WTC11 (cell line): ENCODE results near the gene PLCD4. TPM values are rescaled to one million over a fixed set of nuclear protein-coding genes. Genes with fewer than 3 reads are reported as not detected.

Experiments
- ATAC-seq: fragments of 200-7000 bp; cut with Tn5 transposase; 2 replicates; pipeline ENCODE4 v1.10.0; 2021; ENCODE audit warnings: mild to moderate bottlenecking, moderate library complexity
- CTCF ChIA-PET: fragments of 300-600 bp; sonication (Branson Sonifier 250); formaldehyde crosslinking; loops from one replicate; lab custom pipeline; 2021; ENCODE audit warnings: antibody characterized with exemption; lab: Charles Lee
- POLR2A ChIA-PET: fragments of 350-600 bp; sonication (Branson Sonifier 250); formaldehyde crosslinking; loops from one replicate; lab custom pipeline; 2021; ENCODE audit warnings: antibody characterized with exemption; lab: Charles Lee
- DNase-seq: peaks from one replicate; pipeline ENCODE4 v3.0.0; 2021; ENCODE audit warnings: low spot score
- H3K27ac Mint-ChIP-seq: 2 replicates; pipeline ENCODE4 v1.8.0; 2021; ENCODE audit warnings: mixed read lengths
- H3K27me3 Mint-ChIP-seq: 2 replicates; pipeline ENCODE4 v1.8.0; 2021; ENCODE audit warnings: low read depth, mild to moderate bottlenecking, moderate library complexity, mixed read lengths
- H3K36me3 Mint-ChIP-seq: 2 replicates; pipeline ENCODE4 v1.8.0; 2021; ENCODE audit warnings: mixed read lengths
- H3K4me1 Mint-ChIP-seq: 2 replicates; pipeline ENCODE4 v1.8.0; 2022; ENCODE audit warnings: mixed read lengths
- H3K4me3 Mint-ChIP-seq: 2 replicates; pipeline ENCODE4 v1.8.0; 2021; ENCODE audit warnings: mild to moderate bottlenecking, moderate library complexity, mixed read lengths
- H3K9me3 Mint-ChIP-seq: 2 replicates; pipeline ENCODE4 v1.8.0; 2021; ENCODE audit warnings: mixed read lengths
- CBFB ChIP-seq: sonication (generic); formaldehyde crosslinking; IDR thresholded peaks from 2 replicates; pipeline ENCODE4 v1.8.1; 2022; ENCODE audit warnings: mild to moderate bottlenecking, low read depth, missing genetic modification reagents
- EMX1 ChIP-seq: fragments of 250-450 bp; sonication (Bioruptor Pico); IDR thresholded peaks from 2 replicates; pipeline ENCODE4 v1.8.0; 2021; ENCODE audit warnings: mild to moderate bottlenecking
- GTF2I ChIP-seq: fragments of 250-450 bp; sonication (Bioruptor Pico); conservative IDR thresholded peaks from 2 replicates; pipeline ENCODE4 v1.4.0; 2021; ENCODE audit warnings: mild to moderate bottlenecking
- HMGA2 ChIP-seq: fragments of 250-450 bp; sonication (Bioruptor Pico); IDR thresholded peaks from 2 replicates; pipeline ENCODE4 v1.4.0; 2021; ENCODE audit warnings: mild to moderate bottlenecking, moderate library complexity
- MXD4 ChIP-seq: fragments of 250-450 bp; sonication (Bioruptor Pico); IDR thresholded peaks from 2 replicates; pipeline ENCODE4 v1.8.0; 2021; ENCODE audit warnings: mild to moderate bottlenecking, moderate library complexity, borderline replicate concordance
- NFATC4 ChIP-seq: fragments of 250-450 bp; sonication (Bioruptor Pico); IDR thresholded peaks from 2 replicates; pipeline ENCODE4 v1.9.0; 2021; ENCODE audit warnings: mild to moderate bottlenecking
- NFYB ChIP-seq: sonication (generic); formaldehyde crosslinking; conservative IDR thresholded peaks from 2 replicates; pipeline ENCODE4 v1.8.0; 2022; ENCODE audit warnings: low read depth, missing genetic modification reagents
- SMAD4 ChIP-seq: sonication (generic); formaldehyde crosslinking; IDR thresholded peaks from 2 replicates; pipeline ENCODE4 v1.8.0; 2022; ENCODE audit warnings: mild to moderate bottlenecking, missing genetic modification reagents
- TEAD4 ChIP-seq: sonication (generic); formaldehyde crosslinking; IDR thresholded peaks from 2 replicates; pipeline ENCODE4 v1.8.0; 2022; ENCODE audit warnings: mild to moderate bottlenecking, missing genetic modification reagents
- ZNF121 ChIP-seq: sonication (generic); formaldehyde crosslinking; IDR thresholded peaks from 2 replicates; pipeline ENCODE4 v1.8.0; 2023; ENCODE audit warnings: missing genetic modification reagents
- ZNF232 ChIP-seq: sonication (generic); formaldehyde crosslinking; IDR thresholded peaks from 2 replicates; pipeline ENCODE4 v1.8.0; 2022; ENCODE audit warnings: mild to moderate bottlenecking, missing genetic modification reagents
- ZNF671 ChIP-seq: fragments of 250-450 bp; sonication (Bioruptor Pico); IDR thresholded peaks from 2 replicates; pipeline ENCODE4 v1.8.0; 2021; ENCODE audit warnings: mild to moderate bottlenecking
- total RNA-seq: library from RNA; stranded (reverse); gene quantifications from 3 replicates; pipeline ENCODE4 v1.2.3, GENCODE V29; 2021
- TF ChIP-seq, protein P1 (sequence below): sonication (generic); formaldehyde crosslinking; IDR thresholded peaks from 2 replicates; pipeline ENCODE4 v1.8.0; 2023; ENCODE audit warnings: missing genetic modification reagents
- TF ChIP-seq, protein P2 (sequence below): sonication (generic); formaldehyde crosslinking; IDR thresholded peaks from 2 replicates; pipeline ENCODE4 v1.8.0; 2022; ENCODE audit warnings: missing genetic modification reagents
- TF ChIP-seq, protein P3 (sequence below): sonication (generic); formaldehyde crosslinking; IDR thresholded peaks from 2 replicates; pipeline ENCODE4 v1.8.0; 2022; ENCODE audit warnings: mild to moderate bottlenecking, missing genetic modification reagents
- TF ChIP-seq, protein P4 (sequence below): fragments of 250-450 bp; sonication (Bioruptor Pico); IDR thresholded peaks from 2 replicates; pipeline ENCODE4 v2.1.2; 2022; ENCODE audit warnings: mild to moderate bottlenecking, moderate library complexity
- TF ChIP-seq, protein P5 (sequence below): sonication (generic); formaldehyde crosslinking; conservative IDR thresholded peaks from 2 replicates; pipeline ENCODE4 v1.8.1; 2023; ENCODE audit warnings: mild to moderate bottlenecking, low read depth, missing genetic modification reagents, moderate library complexity
- TF ChIP-seq, protein P6 (sequence below): sonication (generic); formaldehyde crosslinking; conservative IDR thresholded peaks from 2 replicates; pipeline ENCODE4 v1.8.1; 2022; ENCODE audit warnings: mild to moderate bottlenecking, missing genetic modification reagents
- TF ChIP-seq, protein P7 (sequence below): sonication (generic); formaldehyde crosslinking; IDR thresholded peaks from 2 replicates; pipeline ENCODE4 v1.8.1; 2023; ENCODE audit warnings: mild to moderate bottlenecking, missing genetic modification reagents, moderate library complexity

PLCD4 gene
- total RNA-seq, 1 experiment from 2014 or later = 0.28 TPM

DNA sequence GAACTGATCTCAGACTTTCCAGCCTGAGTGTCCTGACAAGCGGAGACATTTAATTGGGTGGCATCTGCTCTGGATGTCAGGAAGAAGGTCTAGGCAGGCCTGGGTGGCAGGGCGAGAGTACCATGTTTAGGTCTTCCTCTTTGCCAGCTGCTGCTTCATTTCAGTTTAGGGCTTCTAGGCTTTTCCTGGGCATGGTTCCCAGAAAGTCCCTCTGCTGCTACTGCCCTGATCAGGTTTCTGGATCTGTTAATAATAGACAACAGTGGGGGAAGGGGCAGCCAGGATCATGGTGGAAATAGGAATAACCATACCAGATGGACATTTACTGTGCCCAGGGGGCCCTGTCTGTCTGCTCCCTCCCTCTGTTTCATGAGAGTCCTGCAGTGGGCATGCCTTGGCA lies 2.3 kb upstream of the PLCD4 start:
- ChIA-PET POLR2A (interaction anchor here (0.9 kb wide), 1 partner anchor 370 kb away, joined by 3 read pairs; no protein-coding TSS in a partner anchor), CTCF (no interaction called here)
- no peaks in the 10 kb centered on the region for H3K27me3 Mint-ChIP-seq
- ATAC-seq (no peak), DNase-seq (no peak)
- no peak overlapping the region for H3K27ac Mint-ChIP-seq
- H3K36me3 Mint-ChIP-seq = no peaks in the 10 kb centered on the region
- H3K9me3 Mint-ChIP-seq = no peaks in the 10 kb centered on the region
- TF ChIP-seq HMGA2 = no peak
- TF ChIP-seq GTF2I = no peak
- TF ChIP-seq, protein P1, sequence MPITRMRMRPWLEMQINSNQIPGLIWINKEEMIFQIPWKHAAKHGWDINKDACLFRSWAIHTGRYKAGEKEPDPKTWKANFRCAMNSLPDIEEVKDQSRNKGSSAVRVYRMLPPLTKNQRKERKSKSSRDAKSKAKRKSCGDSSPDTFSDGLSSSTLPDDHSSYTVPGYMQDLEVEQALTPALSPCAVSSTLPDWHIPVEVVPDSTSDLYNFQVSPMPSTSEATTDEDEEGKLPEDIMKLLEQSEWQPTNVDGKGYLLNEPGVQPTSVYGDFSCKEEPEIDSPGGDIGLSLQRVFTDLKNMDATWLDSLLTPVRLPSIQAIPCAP = no peak
- no peak for TF ChIP-seq ZNF232 (CRISPR knock-in tag)
- TF ChIP-seq, protein P2, sequence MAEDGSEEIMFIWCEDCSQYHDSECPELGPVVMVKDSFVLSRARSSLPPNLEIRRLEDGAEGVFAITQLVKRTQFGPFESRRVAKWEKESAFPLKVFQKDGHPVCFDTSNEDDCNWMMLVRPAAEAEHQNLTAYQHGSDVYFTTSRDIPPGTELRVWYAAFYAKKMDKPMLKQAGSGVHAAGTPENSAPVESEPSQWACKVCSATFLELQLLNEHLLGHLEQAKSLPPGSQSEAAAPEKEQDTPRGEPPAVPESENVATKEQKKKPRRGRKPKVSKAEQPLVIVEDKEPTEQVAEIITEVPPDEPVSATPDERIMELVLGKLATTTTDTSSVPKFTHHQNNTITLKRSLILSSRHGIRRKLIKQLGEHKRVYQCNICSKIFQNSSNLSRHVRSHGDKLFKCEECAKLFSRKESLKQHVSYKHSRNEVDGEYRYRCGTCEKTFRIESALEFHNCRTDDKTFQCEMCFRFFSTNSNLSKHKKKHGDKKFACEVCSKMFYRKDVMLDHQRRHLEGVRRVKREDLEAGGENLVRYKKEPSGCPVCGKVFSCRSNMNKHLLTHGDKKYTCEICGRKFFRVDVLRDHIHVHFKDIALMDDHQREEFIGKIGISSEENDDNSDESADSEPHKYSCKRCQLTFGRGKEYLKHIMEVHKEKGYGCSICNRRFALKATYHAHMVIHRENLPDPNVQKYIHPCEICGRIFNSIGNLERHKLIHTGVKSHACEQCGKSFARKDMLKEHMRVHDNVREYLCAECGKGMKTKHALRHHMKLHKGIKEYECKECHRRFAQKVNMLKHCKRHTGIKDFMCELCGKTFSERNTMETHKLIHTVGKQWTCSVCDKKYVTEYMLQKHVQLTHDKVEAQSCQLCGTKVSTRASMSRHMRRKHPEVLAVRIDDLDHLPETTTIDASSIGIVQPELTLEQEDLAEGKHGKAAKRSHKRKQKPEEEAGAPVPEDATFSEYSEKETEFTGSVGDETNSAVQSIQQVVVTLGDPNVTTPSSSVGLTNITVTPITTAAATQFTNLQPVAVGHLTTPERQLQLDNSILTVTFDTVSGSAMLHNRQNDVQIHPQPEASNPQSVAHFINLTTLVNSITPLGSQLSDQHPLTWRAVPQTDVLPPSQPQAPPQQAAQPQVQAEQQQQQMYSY (CRISPR knock-in tag) = no peak
- no peak for TF ChIP-seq ZNF671 (CRISPR knock-in tag)
- no peak for TF ChIP-seq ZNF121
- no peak for TF ChIP-seq TEAD4
- TF ChIP-seq EMX1 (CRISPR knock-in tag) = no peak
- TF ChIP-seq, protein P3, sequence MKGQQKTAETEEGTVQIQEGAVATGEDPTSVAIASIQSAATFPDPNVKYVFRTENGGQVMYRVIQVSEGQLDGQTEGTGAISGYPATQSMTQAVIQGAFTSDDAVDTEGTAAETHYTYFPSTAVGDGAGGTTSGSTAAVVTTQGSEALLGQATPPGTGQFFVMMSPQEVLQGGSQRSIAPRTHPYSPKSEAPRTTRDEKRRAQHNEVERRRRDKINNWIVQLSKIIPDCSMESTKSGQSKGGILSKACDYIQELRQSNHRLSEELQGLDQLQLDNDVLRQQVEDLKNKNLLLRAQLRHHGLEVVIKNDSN (CRISPR knock-in tag) = no peak
- no peak for TF ChIP-seq NFYB
- TF ChIP-seq, protein P4, sequence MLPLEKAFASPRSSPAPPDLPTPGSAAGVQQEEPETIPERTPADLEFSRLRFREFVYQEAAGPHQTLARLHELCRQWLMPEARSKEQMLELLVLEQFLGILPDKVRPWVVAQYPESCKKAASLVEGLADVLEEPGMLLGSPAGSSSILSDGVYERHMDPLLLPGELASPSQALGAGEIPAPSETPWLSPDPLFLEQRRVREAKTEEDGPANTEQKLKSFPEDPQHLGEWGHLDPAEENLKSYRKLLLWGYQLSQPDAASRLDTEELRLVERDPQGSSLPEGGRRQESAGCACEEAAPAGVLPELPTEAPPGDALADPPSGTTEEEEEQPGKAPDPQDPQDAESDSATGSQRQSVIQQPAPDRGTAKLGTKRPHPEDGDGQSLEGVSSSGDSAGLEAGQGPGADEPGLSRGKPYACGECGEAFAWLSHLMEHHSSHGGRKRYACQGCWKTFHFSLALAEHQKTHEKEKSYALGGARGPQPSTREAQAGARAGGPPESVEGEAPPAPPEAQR (CRISPR knock-in tag) = no peak
- no peak for TF ChIP-seq MXD4 (CRISPR knock-in tag)
- TF ChIP-seq, protein P5, sequence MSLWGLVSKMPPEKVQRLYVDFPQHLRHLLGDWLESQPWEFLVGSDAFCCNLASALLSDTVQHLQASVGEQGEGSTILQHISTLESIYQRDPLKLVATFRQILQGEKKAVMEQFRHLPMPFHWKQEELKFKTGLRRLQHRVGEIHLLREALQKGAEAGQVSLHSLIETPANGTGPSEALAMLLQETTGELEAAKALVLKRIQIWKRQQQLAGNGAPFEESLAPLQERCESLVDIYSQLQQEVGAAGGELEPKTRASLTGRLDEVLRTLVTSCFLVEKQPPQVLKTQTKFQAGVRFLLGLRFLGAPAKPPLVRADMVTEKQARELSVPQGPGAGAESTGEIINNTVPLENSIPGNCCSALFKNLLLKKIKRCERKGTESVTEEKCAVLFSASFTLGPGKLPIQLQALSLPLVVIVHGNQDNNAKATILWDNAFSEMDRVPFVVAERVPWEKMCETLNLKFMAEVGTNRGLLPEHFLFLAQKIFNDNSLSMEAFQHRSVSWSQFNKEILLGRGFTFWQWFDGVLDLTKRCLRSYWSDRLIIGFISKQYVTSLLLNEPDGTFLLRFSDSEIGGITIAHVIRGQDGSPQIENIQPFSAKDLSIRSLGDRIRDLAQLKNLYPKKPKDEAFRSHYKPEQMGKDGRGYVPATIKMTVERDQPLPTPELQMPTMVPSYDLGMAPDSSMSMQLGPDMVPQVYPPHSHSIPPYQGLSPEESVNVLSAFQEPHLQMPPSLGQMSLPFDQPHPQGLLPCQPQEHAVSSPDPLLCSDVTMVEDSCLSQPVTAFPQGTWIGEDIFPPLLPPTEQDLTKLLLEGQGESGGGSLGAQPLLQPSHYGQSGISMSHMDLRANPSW (CRISPR knock-in tag) = no peak
- TF ChIP-seq, protein P6, sequence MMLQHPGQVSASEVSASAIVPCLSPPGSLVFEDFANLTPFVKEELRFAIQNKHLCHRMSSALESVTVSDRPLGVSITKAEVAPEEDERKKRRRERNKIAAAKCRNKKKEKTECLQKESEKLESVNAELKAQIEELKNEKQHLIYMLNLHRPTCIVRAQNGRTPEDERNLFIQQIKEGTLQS = no peak
- TF ChIP-seq, protein P7, sequence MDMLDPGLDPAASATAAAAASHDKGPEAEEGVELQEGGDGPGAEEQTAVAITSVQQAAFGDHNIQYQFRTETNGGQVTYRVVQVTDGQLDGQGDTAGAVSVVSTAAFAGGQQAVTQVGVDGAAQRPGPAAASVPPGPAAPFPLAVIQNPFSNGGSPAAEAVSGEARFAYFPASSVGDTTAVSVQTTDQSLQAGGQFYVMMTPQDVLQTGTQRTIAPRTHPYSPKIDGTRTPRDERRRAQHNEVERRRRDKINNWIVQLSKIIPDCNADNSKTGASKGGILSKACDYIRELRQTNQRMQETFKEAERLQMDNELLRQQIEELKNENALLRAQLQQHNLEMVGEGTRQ (CRISPR knock-in tag) = no peak
- TF ChIP-seq CBFB (CRISPR knock-in tag) = no peak
- TF ChIP-seq NFATC4 = no peak
- TF ChIP-seq SMAD4 (CRISPR knock-in tag) = no peak
- peaks cover 4% of the 10 kb centered on the region; the same call in 1 of the 2 replicates for H3K4me1 Mint-ChIP-seq
- no peak overlapping the region for H3K4me3 Mint-ChIP-seq
